HepG2 (cell line): ENCODE data around the gene NGEF. TPM values are rescaled to one million over a fixed set of nuclear protein-coding genes. Genes with fewer than 3 reads are reported as not detected.

ENCODE experiments used
- EP300 ChIP-seq, 3 experiments: sonication (generic) in 1 of 3; formaldehyde crosslinking in 1 of 3; IDR thresholded peaks; 2 replicates each; pipeline versions ENCODE4 v1.5.1 to v1.6.1; 2011 to 2020; ENCODE audit warnings: low read depth in 2 of 3, low read length in 2 of 3, borderline replicate concordance in 1 of 3, improper control_type of control experiment in 1 of 3, mild to moderate bottlenecking in 1 of 3, missing genetic modification reagents in 1 of 3, moderate library complexity in 1 of 3
- ERF ChIP-seq: IDR thresholded peaks from 2 replicates; pipeline ENCODE4 v1.6.1; 2018; ENCODE audit warnings: missing biosample characterization, missing genetic modification reagents
- KDM6A ChIP-seq: IDR thresholded peaks from 2 replicates; pipeline ENCODE4 v1.6.1; 2016; ENCODE audit warnings: low read depth
- MAZ ChIP-seq, 2 experiments: sonication (generic) in 1 of 2; formaldehyde crosslinking in 1 of 2; IDR thresholded peaks; 2 replicates each; pipeline versions ENCODE4 v1.5.0 to v1.6.1; 2012 to 2020; ENCODE audit warnings: low read depth in 2 of 2, mild to moderate bottlenecking in 2 of 2, borderline replicate concordance in 1 of 2, improper control_type of control experiment in 1 of 2, low read length in 1 of 2, missing genetic modification reagents in 1 of 2, moderate library complexity in 1 of 2
- MIER3 ChIP-seq: IDR thresholded peaks from 2 replicates; pipeline ENCODE4 v1.6.1; 2016; ENCODE audit warnings: missing compliant biosample characterization, borderline replicate concordance
- MYPOP ChIP-seq: sonication (generic); formaldehyde crosslinking; IDR thresholded peaks from 2 replicates; pipeline ENCODE4 v1.8.1; 2023; ENCODE audit warnings: mild to moderate bottlenecking, moderate library complexity, missing genetic modification reagents
- NONO ChIP-seq, 2 experiments: fragments of 450-650 bp in 1 of 2; sonication (generic) in 1 of 2; formaldehyde crosslinking in 1 of 2; IDR thresholded peaks in 1 of 2; conservative IDR thresholded peaks in 1 of 2; 2 replicates each; pipeline versions ENCODE4 v1.6.1 to v1.8.0; 2017 to 2022; ENCODE audit warnings: mild to moderate bottlenecking in 1 of 2, missing genetic modification reagents in 1 of 2, moderate library complexity in 1 of 2
- TAF1 ChIP-seq: sonication (generic); formaldehyde crosslinking; IDR thresholded peaks from 2 replicates; pipeline ENCODE4 v1.4.0; 2020; ENCODE audit warnings: missing genetic modification reagents
- ZBTB33 ChIP-seq: sonication (generic); formaldehyde crosslinking; IDR thresholded peaks from 2 replicates; pipeline ENCODE4 v1.4.0; 2020; ENCODE audit warnings: missing genetic modification reagents
- ZFP91 ChIP-seq: sonication (generic); formaldehyde crosslinking; IDR thresholded peaks from 2 replicates; pipeline ENCODE4 v1.9.0; 2022; ENCODE audit warnings: missing genetic modification reagents, mild to moderate bottlenecking, borderline replicate concordance
- ZNF20 ChIP-seq: sonication (generic); formaldehyde crosslinking; IDR thresholded peaks from 2 replicates; pipeline ENCODE4 v1.4.0; 2020; ENCODE audit warnings: mild to moderate bottlenecking, moderate library complexity, missing genetic modification reagents
- ZNF367 ChIP-seq: sonication (generic); formaldehyde crosslinking; IDR thresholded peaks from 2 replicates; pipeline ENCODE4 v1.4.0; 2020; ENCODE audit warnings: missing genetic modification reagents, borderline replicate concordance
- ZNF503 ChIP-seq: sonication (generic); formaldehyde crosslinking; IDR thresholded peaks from 2 replicates; pipeline ENCODE4 v1.4.0; 2020; ENCODE audit warnings: missing genetic modification reagents
- ZNF530 ChIP-seq: sonication (generic); formaldehyde crosslinking; IDR thresholded peaks from 2 replicates; pipeline ENCODE4 v1.5.0; 2020; ENCODE audit warnings: low read depth, mild to moderate bottlenecking, missing genetic modification reagents
- ZNF567 ChIP-seq: sonication (generic); formaldehyde crosslinking; IDR thresholded peaks from 2 replicates; pipeline ENCODE4 v1.8.1; 2023; ENCODE audit warnings: mild to moderate bottlenecking, missing genetic modification reagents, borderline replicate concordance
- ZNF768 ChIP-seq: sonication (generic); formaldehyde crosslinking; IDR thresholded peaks from 2 replicates; pipeline ENCODE4 v1.4.0; 2020; ENCODE audit warnings: missing genetic modification reagents
- ZSCAN21 ChIP-seq: sonication (generic); formaldehyde crosslinking; IDR thresholded peaks from 2 replicates; pipeline ENCODE4 v1.8.0; 2022; ENCODE audit warnings: mild to moderate bottlenecking, missing genetic modification reagents, moderate library complexity, borderline replicate concordance
- polyA plus RNA-seq, 8 experiments: library from polyadenylated mRNA; depleted of rRNA in 3 of 8; stranded (reverse) in 7 of 8; unstranded in 1 of 8; fragments of >200 nt; fragmentation: Illumina TruSeq in 4 of 8; extraction: Trizol in 4 of 8; gene quantifications; 2 replicates each; pipeline versions ENCODE4 v1.2.1 to v1.2.3, GENCODE V29; 2011 to 2016; ENCODE audit warnings: low read depth in 4 of 8, missing spikeins in 1 of 8, mixed read lengths in 1 of 8; ENCODE audit not compliant: insufficient read depth in 1 of 8
- total RNA-seq, 5 experiments: library from RNA; depleted of rRNA; stranded (reverse); fragments of >200 nt; fragmentation: Illumina TruSeq; extraction: Trizol; gene quantifications; 2 replicates each; pipeline ENCODE4 v1.2.3, GENCODE V29; 2016; ENCODE audit warnings: low read depth in 1 of 5

The NGEF gene
- total and polyA plus RNA-seq, 2 of the 13 experiments (the other 11 are each of a cell fraction or from before 2014, with no cell fraction given) = 14.4 to 36.9 TPM

- TF ChIP-seq ERF = peak; percentile 38; the same call in 1 of the 2 replicates
- TF ChIP-seq TAF1 (CRISPR knock-in tag) = peak; percentile 16; the same call in 1 of the 2 replicates
- TF ChIP-seq ZNF768 (CRISPR knock-in tag) = 0 out of 2 replicates have a peak, but pooled peaks have one; percentile 1
- TF ChIP-seq NONO (IDR thresholded peaks at IDR 0.05) = no peak
- TF ChIP-seq NONO (CRISPR knock-in tag; conservative IDR thresholded peaks at IDR 0.05) = 0 out of 2 replicates have a peak, but pooled peaks have one; percentile 2
- TF ChIP-seq ZNF567 (CRISPR knock-in tag) = no peak
- no peak for TF ChIP-seq ZNF367 (CRISPR knock-in tag)
- no peak for TF ChIP-seq ZNF530 (CRISPR knock-in tag)
- TF ChIP-seq ZNF503 (CRISPR knock-in tag) = no peak
- no peak for TF ChIP-seq MIER3 (CRISPR knock-in tag)
- no peak for TF ChIP-seq ZNF20 (CRISPR knock-in tag)
- peak; percentile 64; the same call in 1 of the 2 replicates for TF ChIP-seq MYPOP
- TF ChIP-seq EP300 (IDR thresholded peaks at IDR 0.05; ENCODE audit: low read depth in 2 of 2, low read length in 2 of 2) = peak in 1 of 2 experiments; percentile 36; a peak in 1 of 4 replicates
- TF ChIP-seq EP300 (CRISPR knock-in tag; IDR thresholded peaks at IDR 0.05; ENCODE audit: borderline replicate concordance) = no peak
- TF ChIP-seq ZFP91 (CRISPR knock-in tag) = no peak
- peak; percentile 87 for TF ChIP-seq ZBTB33 (CRISPR knock-in tag)
- TF ChIP-seq ZSCAN21 = no peak; the same call in 1 of the 2 replicates
- TF ChIP-seq MAZ (IDR thresholded peaks at IDR 0.05; ENCODE audit: borderline replicate concordance, low read depth, low read length) = no peak
- peak; percentile 81 for TF ChIP-seq MAZ (CRISPR knock-in tag; IDR thresholded peaks at IDR 0.05; ENCODE audit: low read depth)
- no peak for TF ChIP-seq KDM6A
Measured at GRCh38 chr2:232876161-232876977, 136.7 kb downstream of the NGEF start (continued).
